Natural killer cell (primary cell): ENCODE measurements around the gene XIAP. TPM values are rescaled to one million over a fixed set of nuclear protein-coding genes. Genes with fewer than 3 reads are reported as not detected.
A peak's percentile ranks its signal among the peaks of the same experiment; 100 is the strongest.

Experiments
- ATAC-seq, 3 donors: fragments of 150-1000 bp in 2 of 3; fragments of 200-7000 bp in 1 of 3; cut with Tn5 transposase; 1 replicate in 1 of 3; 2 replicates in 2 of 3; pipeline ENCODE4 v1.10.0; 2021; ENCODE audit warnings: mild to moderate bottlenecking in 2 of 3, moderate library complexity in 2 of 3
- DNase-seq, 2 donors: peaks; one replicate each; pipeline versions ENCODE4 v3.0.0 to v3.0.0-alpha.2; 2013 to 2021; ENCODE audit warnings: mixed read lengths in 1 of 2
- H3K27ac ChIP-seq: one replicate; pipeline ENCODE4 v1.5.1; 2013; ENCODE audit warnings: mild to moderate bottlenecking, low read length
- H3K27me3 ChIP-seq: one replicate; pipeline ENCODE4 v1.6.1; 2013; ENCODE audit warnings: low read length; ENCODE audit not compliant: control insufficient read depth, insufficient read depth
- H3K36me3 ChIP-seq: one replicate; pipeline ENCODE4 v1.6.1; 2013; ENCODE audit warnings: low read length; ENCODE audit not compliant: control insufficient read depth, insufficient read depth
- H3K4me1 ChIP-seq: one replicate; pipeline ENCODE4 v1.6.1; 2013; ENCODE audit warnings: low read length; ENCODE audit not compliant: control insufficient read depth, insufficient read depth
- H3K4me3 ChIP-seq: one replicate; pipeline ENCODE4 v1.5.1; 2013; ENCODE audit warnings: low read length
- H3K9me3 ChIP-seq: one replicate; pipeline ENCODE4 v1.6.1; 2013; ENCODE audit warnings: low read length; ENCODE audit not compliant: control insufficient read depth, insufficient read depth
- H3K27ac Mint-ChIP-seq, 2 donors: one replicate each; pipeline ENCODE4 v1.8.0; 2022; ENCODE audit warnings: mild to moderate bottlenecking in 2 of 2, mixed read lengths in 2 of 2, moderate library complexity in 1 of 2
- H3K27me3 Mint-ChIP-seq, 2 donors: one replicate each; pipeline ENCODE4 v1.8.0; 2022; ENCODE audit warnings: low read depth in 2 of 2, mixed read lengths in 2 of 2
- H3K36me3 Mint-ChIP-seq: one replicate; pipeline ENCODE4 v1.8.0; 2022; ENCODE audit warnings: mixed read lengths
- H3K4me1 Mint-ChIP-seq, 2 donors: one replicate each; pipeline ENCODE4 v1.8.0; 2022; ENCODE audit warnings: mixed read lengths in 2 of 2
- H3K4me3 Mint-ChIP-seq: one replicate; pipeline ENCODE4 v1.8.0; 2022; ENCODE audit warnings: mild to moderate bottlenecking, moderate library complexity, mixed read lengths
- H3K9me3 Mint-ChIP-seq, 2 donors: one replicate each; pipeline ENCODE4 v1.8.0; 2022; ENCODE audit warnings: mixed read lengths in 2 of 2
- CTCF ChIP-seq: fragments of 200-600 bp; IDR thresholded peaks from one replicate; pipeline ENCODE4 v1.8.0; 2022; ENCODE audit warnings: antibody characterized with exemption
- WGBS: methylation state at CpG from one replicate; pipeline ENCODE4 v1.1.7; 2013; ENCODE audit warnings: missing lambda C conversion rate; ENCODE audit not compliant: insufficient coverage; 5-methylcytosine and 5-hydroxymethylcytosine counted together
- intact Hi-C: fragments of 100-400 bp; cut with micrococcal nuclease; formaldehyde crosslinking; loops from one replicate; pipeline ENCODE4 v1.14.2; 2022
- total RNA-seq, 4 donors: library from RNA; stranded (reverse); fragments of 120-200 nt in 1 of 4; gene quantifications; one replicate each; pipeline versions ENCODE4 v1.2.3 to v1.2.4, GENCODE V29; 2013 to 2022

The XIAP gene
- total RNA-seq, 3 donors from 2014 or later (not counting 1 experiment from before 2014, with no cell fraction given), result 32.2 to 44.9 (median 40.2) TPM

- Histone ChIP-seq H3K4me1 (peaks cover 22% of the 10 kb centered on the region), H3K27me3 (no peaks in the 10 kb centered on the region), H3K27ac (peak overlapping the region; percentile 80), H3K4me3 (no peak overlapping the region), H3K36me3 (no peaks in the 10 kb centered on the region), H3K9me3 (no peaks in the 10 kb centered on the region)
- peak overlapping the region; percentile 80 for H3K4me3 Mint-ChIP-seq
- peak overlapping the region; percentile 86 to 88 for H3K27ac Mint-ChIP-seq
- no peaks in the 10 kb centered on the region for H3K9me3 Mint-ChIP-seq
- intact Hi-C loops, result loop anchor here (1.0 to 2.0 kb wide), 2 partner anchors 17 to 82 kb away; partner anchors contain the start of gene XIAP
- WGBS, result no CpG with 5 or more reads among the region's 2 CpGs
- no peaks in the 10 kb centered on the region for H3K27me3 Mint-ChIP-seq
- DNase-seq (peak in 1 of 2 donors; percentile 45), ATAC-seq (peak; percentile 56 to 74 (median 67))
- no peak for TF ChIP-seq CTCF
- peaks cover 11 to 20% of the 10 kb centered on the region in 2 donors for H3K4me1 Mint-ChIP-seq
- H3K36me3 Mint-ChIP-seq, result no peaks in the 10 kb centered on the region
These were observed 18.4 kb downstream of the XIAP start for GRCh38 chrX:123878252-123878721.

GRCh38 chrX:123881330-123881729, 21.5 kb downstream of the XIAP start:
- H3K9me3 Mint-ChIP-seq, result no peaks in the 10 kb centered on the region
- no peak for TF ChIP-seq CTCF
- no peaks in the 10 kb centered on the region for H3K27me3 Mint-ChIP-seq
- H3K27ac Mint-ChIP-seq, result peak overlapping the region; percentile 43 to 50
- H3K4me3 Mint-ChIP-seq, result no peak overlapping the region
- intact Hi-C loops, result no loop called here
- no peaks in the 10 kb centered on the region for H3K9me3 ChIP-seq
- no peak overlapping the region for H3K4me3 ChIP-seq
- no peak for ATAC-seq
- DNase-seq, result no peak
- H3K27ac ChIP-seq, result no peak overlapping the region
- peaks cover 22% of the 10 kb centered on the region for H3K4me1 ChIP-seq
- H3K27me3 ChIP-seq, result no peaks in the 10 kb centered on the region
- H3K36me3 ChIP-seq, result peaks cover 5% of the 10 kb centered on the region
- H3K36me3 Mint-ChIP-seq, result no peaks in the 10 kb centered on the region
- H3K4me1 Mint-ChIP-seq, result peaks cover 11 to 20% of the 10 kb centered on the region in 2 donors

- Histone ChIP-seq H3K27ac (no peak overlapping the region), H3K27me3 (no peaks in the 10 kb centered on the region), H3K4me1 (peaks cover 19% of the 10 kb centered on the region), H3K9me3 (no peaks in the 10 kb centered on the region), H3K36me3 (peaks cover 7% of the 10 kb centered on the region), H3K4me3 (no peak overlapping the region)
- no CpG with 5 or more reads among the region's 3 CpGs for WGBS
- Mint-ChIP-seq H3K36me3 (no peaks in the 10 kb centered on the region), H3K4me3 (no peak overlapping the region), H3K9me3 (no peaks in the 10 kb centered on the region), H3K27ac (peak overlapping the region in 1 of 2 donors; percentile 5), H3K4me1 (peaks cover 11 to 20% of the 10 kb centered on the region in 2 donors), H3K27me3 (no peaks in the 10 kb centered on the region)
- DNase-seq (no peak), ATAC-seq (no peak)
- intact Hi-C loops, result no loop called here
- no peak for TF ChIP-seq CTCF
These were observed 22.5 kb downstream of the XIAP start for GRCh38 chrX:123882391-123882790.

- Mint-ChIP-seq H3K27ac (no peak overlapping the region), H3K4me3 (no peak overlapping the region), H3K9me3 (no peaks in the 10 kb centered on the region), H3K36me3 (no peaks in the 10 kb centered on the region), H3K4me1 (peaks cover 7 to 8% of the 10 kb centered on the region in 2 donors), H3K27me3 (no peaks in the 10 kb centered on the region)
- Histone ChIP-seq H3K4me3 (no peak overlapping the region), H3K36me3 (peaks cover 8% of the 10 kb centered on the region), H3K9me3 (no peaks in the 10 kb centered on the region), H3K4me1 (peaks cover under 1% of the 10 kb centered on the region), H3K27me3 (no peaks in the 10 kb centered on the region), H3K27ac (no peak overlapping the region)
- DNase-seq (peak in 1 of 2 donors; percentile 72), ATAC-seq (peak; percentile 62 to 71 (median 63))
- peak; percentile 56 for TF ChIP-seq CTCF
- intact Hi-C loops, result loop anchor here (2.0 kb wide), 1 partner anchor 52 kb away; no protein-coding TSS in a partner anchor
These were observed 25.1 kb downstream of the XIAP start for GRCh38 chrX:123884809-123885408.
